K562 (cell line): Measurements from ENCODE around the gene FAM117B. TPM values are rescaled to one million over a fixed set of nuclear protein-coding genes. Genes with fewer than 3 reads are reported as not detected.

ENCODE experiments used
- ARID2 ChIP-seq: fragments of 450-650 bp; IDR thresholded peaks from 2 replicates; pipeline ENCODE4 v1.6.1; 2017; ENCODE audit warnings: antibody characterized with exemption, mild to moderate bottlenecking
- CREBBP ChIP-seq: IDR thresholded peaks from one replicate; pipeline ENCODE4 v1.6.1; 2012; ENCODE audit warnings: low read depth, mild to moderate bottlenecking, control low read depth, inconsistent platforms, low read length
- CREM ChIP-seq: IDR thresholded peaks from 2 replicates; pipeline ENCODE4 v1.6.1; 2014; ENCODE audit warnings: antibody characterized with exemption, low read depth
- CTCF ChIP-seq, 3 experiments: IDR thresholded peaks in 2 of 3; conservative IDR thresholded peaks in 1 of 3; 2 replicates each; pipeline ENCODE4 v1.5.1; 2011 to 2012; ENCODE audit warnings: low read length in 3 of 3, mild to moderate bottlenecking in 3 of 3, control low read depth in 2 of 3, improper control_type of control experiment in 1 of 3, inconsistent platforms in 1 of 3, low read depth in 1 of 3, mixed read lengths in 1 of 3, moderate library complexity in 1 of 3; ENCODE audit not compliant: insufficient read depth in 2 of 3
- FOSL1 ChIP-seq: fragments of 200-800 bp; sonication (Bioruptor generic); conservative IDR thresholded peaks from 2 replicates; pipeline ENCODE4 v1.6.1; 2016; ENCODE audit warnings: missing genetic modification characterization, missing compliant biosample characterization
- HEY1 ChIP-seq: fragments of 250-450 bp; sonication (Bioruptor Pico); IDR thresholded peaks from 2 replicates; pipeline ENCODE4 v1.5.0; 2020; ENCODE audit warnings: mild to moderate bottlenecking, moderate library complexity, borderline replicate concordance
- IRF9 ChIP-seq: fragments of 450-650 bp; IDR thresholded peaks from 2 replicates; pipeline ENCODE4 v1.6.1; 2016; ENCODE audit warnings: missing biosample characterization, missing genetic modification characterization
- NR3C1 ChIP-seq: sonication (generic); formaldehyde crosslinking; IDR thresholded peaks from 2 replicates; pipeline ENCODE4 v1.8.1; 2022; ENCODE audit warnings: missing genetic modification reagents
- POLR3G ChIP-seq: IDR thresholded peaks from 2 replicates; pipeline ENCODE4 v1.6.1; 2011; ENCODE audit not compliant: insufficient read length, insufficient replicate concordance; ENCODE audit errors: extremely low read depth
- RCOR1 ChIP-seq, 2 experiments: IDR thresholded peaks; 2 replicates each; pipeline ENCODE4 v1.6.1; 2012; ENCODE audit warnings: low read depth in 2 of 2, low read length in 2 of 2, borderline replicate concordance in 1 of 2, improper control_type of control experiment in 1 of 2
- RFX7 ChIP-seq: fragments of 250-450 bp; sonication (Bioruptor Pico); IDR thresholded peaks from 2 replicates; pipeline ENCODE4 v1.5.1; 2021; ENCODE audit warnings: mild to moderate bottlenecking
- XRCC4 ChIP-seq: IDR thresholded peaks from one replicate; pipeline ENCODE4 v1.6.1; 2011; ENCODE audit not compliant: insufficient read depth, insufficient read length; ENCODE audit errors: extremely low read depth
- ZC3H8 ChIP-seq: fragments of 450-650 bp; IDR thresholded peaks from 2 replicates; pipeline ENCODE4 v1.6.1; 2017
- ZFP1 ChIP-seq: fragments of 450-650 bp; formaldehyde crosslinking; IDR thresholded peaks from 2 replicates; pipeline ENCODE4 v1.4.0; 2020; ENCODE audit warnings: mild to moderate bottlenecking, mixed read lengths
- ZNF41 ChIP-seq: fragments of 250-450 bp; sonication (Bioruptor Pico); conservative IDR thresholded peaks from 2 replicates; pipeline ENCODE4 v1.4.0; 2020; ENCODE audit warnings: mild to moderate bottlenecking
- ZNF57 ChIP-seq: fragments of 450-650 bp; formaldehyde crosslinking; IDR thresholded peaks from 2 replicates; pipeline ENCODE4 v1.4.0; 2020; ENCODE audit warnings: mild to moderate bottlenecking, moderate library complexity
- polyA plus RNA-seq, 8 experiments: library from polyadenylated mRNA; depleted of rRNA in 4 of 8; stranded (reverse) in 5 of 8; unstranded in 3 of 8; fragments of >200 nt; fragmentation: Nextera tagmentation in 2 of 8; fragmentation: Illumina TruSeq in 1 of 8; extraction: Ambion mirVana in 2 of 8; extraction: Trizol in 1 of 8; gene quantifications; 2 replicates each; pipeline versions ENCODE4 v1.2.1 to v1.2.3, GENCODE V29; 2011 to 2014; ENCODE audit warnings: inconsistent platforms in 1 of 8, missing spikeins in 1 of 8
- total RNA-seq, 7 experiments: library from RNA; depleted of rRNA in 6 of 7; stranded (reverse); fragments of >200 nt in 6 of 7; fragmentation: Illumina TruSeq in 2 of 7; extraction: Trizol in 2 of 7; gene quantifications; 2 replicates each; pipeline versions ENCODE4 v1.2.1 to v1.2.3, GENCODE V29; 2011 to 2021; ENCODE audit warnings: low replicate concordance in 1 of 7
- TF ChIP-seq, protein P1 (sequence below): fragments of 250-450 bp; sonication (Bioruptor Pico); IDR thresholded peaks from 2 replicates; pipeline ENCODE4 v1.5.0; 2020; ENCODE audit warnings: mild to moderate bottlenecking
- TF ChIP-seq, protein P2 (sequence below): sonication (generic); formaldehyde crosslinking; IDR thresholded peaks from 2 replicates; pipeline ENCODE4 v1.4.0; 2020; ENCODE audit warnings: mild to moderate bottlenecking, missing genetic modification reagents
- TF ChIP-seq, protein P3 (sequence below): sonication (generic); formaldehyde crosslinking; IDR thresholded peaks from 2 replicates; pipeline ENCODE4 v1.8.1; 2023; ENCODE audit warnings: mild to moderate bottlenecking, missing genetic modification reagents, moderate library complexity

The FAM117B gene
- total and polyA plus RNA-seq, 9 of the 15 experiments (the other 6 are each of a cell fraction or from before 2014, with no cell fraction given) = 1.6 to 5.2 (median 2.6) TPM

- TF ChIP-seq POLR3G (no peak), HEY1 (CRISPR knock-in tag) (no peak), NR3C1 (CRISPR knock-in tag) (no peak), ZNF41 (CRISPR knock-in tag) (no peak), CTCF (IDR thresholded peaks at IDR 0.05 in 2 of 3, conservative IDR thresholded peaks at IDR 0.05 in 1 of 3; ENCODE audit: insufficient read depth in 2 of 3, low read depth in 1 of 3, low read length in 3 of 3) (peak; percentile 74 to 84 (median 79)), RFX7 (no peak), CREBBP (no peak), XRCC4 (no peak), IRF9 (tag) (no peak), ZNF57 (CRISPR knock-in tag) (no peak), ZC3H8 (no peak), ARID2 (no peak), CREM (no peak), ZFP1 (CRISPR knock-in tag) (no peak), RCOR1 (IDR thresholded peaks at IDR 0.05; ENCODE audit: borderline replicate concordance in 1 of 2, low read depth in 2 of 2, low read length in 2 of 2) (no peak), FOSL1 (no peak)
- TF ChIP-seq, protein P1, sequence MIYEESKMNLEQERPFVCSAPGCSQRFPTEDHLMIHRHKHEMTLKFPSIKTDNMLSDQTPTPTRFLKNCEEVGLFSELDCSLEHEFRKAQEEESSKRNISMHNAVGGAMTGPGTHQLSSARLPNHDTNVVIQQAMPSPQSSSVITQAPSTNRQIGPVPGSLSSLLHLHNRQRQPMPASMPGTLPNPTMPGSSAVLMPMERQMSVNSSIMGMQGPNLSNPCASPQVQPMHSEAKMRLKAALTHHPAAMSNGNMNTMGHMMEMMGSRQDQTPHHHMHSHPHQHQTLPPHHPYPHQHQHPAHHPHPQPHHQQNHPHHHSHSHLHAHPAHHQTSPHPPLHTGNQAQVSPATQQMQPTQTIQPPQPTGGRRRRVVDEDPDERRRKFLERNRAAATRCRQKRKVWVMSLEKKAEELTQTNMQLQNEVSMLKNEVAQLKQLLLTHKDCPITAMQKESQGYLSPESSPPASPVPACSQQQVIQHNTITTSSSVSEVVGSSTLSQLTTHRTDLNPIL (CRISPR knock-in tag) = no peak
- TF ChIP-seq, protein P2, sequence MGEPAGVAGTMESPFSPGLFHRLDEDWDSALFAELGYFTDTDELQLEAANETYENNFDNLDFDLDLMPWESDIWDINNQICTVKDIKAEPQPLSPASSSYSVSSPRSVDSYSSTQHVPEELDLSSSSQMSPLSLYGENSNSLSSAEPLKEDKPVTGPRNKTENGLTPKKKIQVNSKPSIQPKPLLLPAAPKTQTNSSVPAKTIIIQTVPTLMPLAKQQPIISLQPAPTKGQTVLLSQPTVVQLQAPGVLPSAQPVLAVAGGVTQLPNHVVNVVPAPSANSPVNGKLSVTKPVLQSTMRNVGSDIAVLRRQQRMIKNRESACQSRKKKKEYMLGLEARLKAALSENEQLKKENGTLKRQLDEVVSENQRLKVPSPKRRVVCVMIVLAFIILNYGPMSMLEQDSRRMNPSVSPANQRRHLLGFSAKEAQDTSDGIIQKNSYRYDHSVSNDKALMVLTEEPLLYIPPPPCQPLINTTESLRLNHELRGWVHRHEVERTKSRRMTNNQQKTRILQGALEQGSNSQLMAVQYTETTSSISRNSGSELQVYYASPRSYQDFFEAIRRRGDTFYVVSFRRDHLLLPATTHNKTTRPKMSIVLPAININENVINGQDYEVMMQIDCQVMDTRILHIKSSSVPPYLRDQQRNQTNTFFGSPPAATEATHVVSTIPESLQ (CRISPR knock-in tag) = no peak
- TF ChIP-seq, protein P3, sequence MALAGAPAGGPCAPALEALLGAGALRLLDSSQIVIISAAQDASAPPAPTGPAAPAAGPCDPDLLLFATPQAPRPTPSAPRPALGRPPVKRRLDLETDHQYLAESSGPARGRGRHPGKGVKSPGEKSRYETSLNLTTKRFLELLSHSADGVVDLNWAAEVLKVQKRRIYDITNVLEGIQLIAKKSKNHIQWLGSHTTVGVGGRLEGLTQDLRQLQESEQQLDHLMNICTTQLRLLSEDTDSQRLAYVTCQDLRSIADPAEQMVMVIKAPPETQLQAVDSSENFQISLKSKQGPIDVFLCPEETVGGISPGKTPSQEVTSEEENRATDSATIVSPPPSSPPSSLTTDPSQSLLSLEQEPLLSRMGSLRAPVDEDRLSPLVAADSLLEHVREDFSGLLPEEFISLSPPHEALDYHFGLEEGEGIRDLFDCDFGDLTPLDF (CRISPR knock-in tag) = no peak
Measured at GRCh38 chr2:202588647-202589581, 45.9 kb upstream of the FAM117B start (continued).
